Dermis blood vessel endothelial cell (primary cell): ENCODE data around the gene FRY. TPM values are rescaled to one million over a fixed set of nuclear protein-coding genes. Genes with fewer than 3 reads are reported as not detected.

Experiments
- DNase-seq: peaks from one replicate; pipeline ENCODE4 v3.0.0; 2010
- total RNA-seq: library from RNA; depleted of rRNA; stranded (reverse); fragments of >200 nt; gene quantifications from 2 replicates; pipeline ENCODE4 v1.2.3, GENCODE V29; 2014

The FRY gene
- total RNA-seq, 1 donor from 2014 or later = 127 TPM

GRCh38 chr13:32178763-32179162, 147.2 kb downstream of the FRY start:
- DNase-seq = no peak

GRCh38 chr13:32179708-32180107, 148.1 kb downstream of the FRY start:
- no peak for DNase-seq

- DNase-seq = no peak
Observed at GRCh38 chr13:32187651-32188050, 156.1 kb downstream of the FRY start.

GRCh38 chr13:32191452-32191998, 160.0 kb downstream of the FRY start:
- no peak for DNase-seq

- no peak for DNase-seq
Observed at GRCh38 chr13:32195713-32196112, 164.1 kb downstream of the FRY start.

GRCh38 chr13:32199168-32199567, 167.6 kb downstream of the FRY start:
- DNase-seq = no peak

GRCh38 chr13:32200741-32201140, 169.2 kb downstream of the FRY start:
- DNase-seq = no peak

- DNase-seq = no peak
Observed at GRCh38 chr13:32201809-32202208, 170.2 kb downstream of the FRY start.

GRCh38 chr13:32202268-32202667, 170.7 kb downstream of the FRY start:
- DNase-seq = no peak

GRCh38 chr13:32203221-32203620, 171.6 kb downstream of the FRY start:
- no peak for DNase-seq

GRCh38 chr13:32203736-32204135, 172.2 kb downstream of the FRY start:
- DNase-seq = no peak

GRCh38 chr13:32205431-32206096, 174.0 kb downstream of the FRY start:
- no peak for DNase-seq

GRCh38 chr13:32206097-32206740, 174.6 kb downstream of the FRY start:
- DNase-seq = no peak

- no peak for DNase-seq
Observed at GRCh38 chr13:32208860-32209259, 177.3 kb downstream of the FRY start.

GRCh38 chr13:32209652-32210051, 178.1 kb downstream of the FRY start:
- DNase-seq = no peak

GRCh38 chr13:32210101-32210500, 178.5 kb downstream of the FRY start:
- DNase-seq = no peak

GRCh38 chr13:32211813-32212212, 180.2 kb downstream of the FRY start:
- DNase-seq = no peak

GRCh38 chr13:32212421-32212820, 180.8 kb downstream of the FRY start:
- no peak for DNase-seq

- no peak for DNase-seq
Observed at GRCh38 chr13:32213626-32214025, 182.1 kb downstream of the FRY start.

- no peak for DNase-seq
Observed at GRCh38 chr13:32214071-32214470, 182.5 kb downstream of the FRY start.

- DNase-seq = no peak
Observed at GRCh38 chr13:32216281-32216680, 184.7 kb downstream of the FRY start.

- no peak for DNase-seq
Observed at GRCh38 chr13:32222046-32222676, 190.6 kb downstream of the FRY start.

GRCh38 chr13:32224916-32225315, 193.3 kb downstream of the FRY start:
- DNase-seq = no peak

GRCh38 chr13:32225481-32225931, 193.9 kb downstream of the FRY start:
- DNase-seq = no peak
